Measurements from ENCODE around the gene KIF17. TPM values are rescaled to one million over a fixed set of nuclear protein-coding genes. Genes with fewer than 3 reads are reported as not detected.

The KIF17 gene
- total and polyA plus RNA-seq, 2 of the 8 experiments (the other 6 are each of a cell fraction or from before 2014, with no cell fraction given) = 6.9 to 10.4 TPM

GRCh38 chr1:20711285-20712214 is 6.3 kb downstream of the KIF17 start:
- POLR2A ChIA-PET (ENCODE audit: partially characterized antibody) = interaction anchor here (0.7 kb wide), 1 partner anchor 13 kb away, joined by 3 read pairs; no protein-coding TSS in a partner anchor
- CTCF ChIA-PET (ENCODE audit: partially characterized antibody) = interaction anchor here (1.1 to 2.7 kb wide), 7 partner anchors 10 to 505 kb away, joined by 3 to 22 read pairs (median 4); no protein-coding TSS in a partner anchor

More at GRCh38 chr1:20711285-20712214, 6.3 kb downstream of the KIF17 start:
- no peak overlapping the region for H2BK20ac ChIP-seq (ENCODE audit: low read length)
- no peak overlapping the region for H2AFZ ChIP-seq (ENCODE audit: low read length)
- no peak overlapping the region for H2BK5ac ChIP-seq (ENCODE audit: low read depth, low read length)
- no peak overlapping the region for H4K91ac ChIP-seq (replicated peaks; ENCODE audit: insufficient read length, low read length)
- no peak overlapping the region for H4K8ac ChIP-seq (ENCODE audit: extremely low read depth, insufficient read depth, low read length)
- H3K27me3 ChIP-seq (replicated peaks in 1 of 4; ENCODE audit: control insufficient read depth in 3 of 4, extremely low read depth in 1 of 4, insufficient read depth in 3 of 4, low read length in 3 of 4) = peaks cover 0 to 1% (median under 1%) of the 10 kb centered on the region in 4 experiments; a peak in 6 of 7 replicates
- no peak overlapping the region for H3K9ac ChIP-seq (replicated peaks in 1 of 4; ENCODE audit: extremely low read depth in 1 of 4, low read depth in 3 of 4, low read length in 3 of 4)
- no peak overlapping the region for H2BK12ac ChIP-seq (ENCODE audit: low read depth, low read length)
- H4K20me1 ChIP-seq (replicated peaks in 1 of 2; ENCODE audit: control insufficient read depth in 1 of 2, insufficient read depth in 2 of 2, low read length in 2 of 2) = peaks cover 1 to 5% of the 10 kb centered on the region in 2 experiments
- no peak overlapping the region for H3K4ac ChIP-seq (replicated peaks; ENCODE audit: insufficient read length, low read depth, low read length)
- H3K23ac ChIP-seq (ENCODE audit: insufficient read length) = no peak overlapping the region
- no peak overlapping the region for H3K4me2 ChIP-seq (ENCODE audit: insufficient read depth in 1 of 2, low read depth in 2 of 2, low read length in 2 of 2)
- WGBS, 2 experiments (ENCODE audit: extremely low coverage in 1 of 2, insufficient coverage in 1 of 2, insufficient read length in 1 of 2, insufficient replicate concordance in 2 of 2, low coverage in 1 of 2, low lambda C conversion rate in 2 of 2, missing lambda C conversion rate in 1 of 2) = 88% methylated on average over 29 of the region's 29 CpGs; no CpG with 5 or more reads in 1 of the 2 experiments
- no peak overlapping the region for H3K56ac ChIP-seq (replicated peaks; ENCODE audit: insufficient read length, low read depth, low read length)
- H3K4me1 ChIP-seq (replicated peaks in 1 of 4; ENCODE audit: control insufficient read depth in 3 of 4, insufficient read depth in 4 of 4, low read length in 3 of 4) = peaks cover 0 to 1% (median 0%) of the 10 kb centered on the region in 4 experiments; a peak in 3 of 7 replicates
- no peaks in the 10 kb centered on the region; a peak in 1 of 8 replicates for H3K36me3 ChIP-seq (ENCODE audit: control insufficient read depth in 2 of 4, insufficient read depth in 4 of 4, low read length in 3 of 4)
- DNase-seq (ENCODE audit: low read depth in 1 of 2, low spot score in 2 of 2) = no peak
- H2BK120ac ChIP-seq (replicated peaks; ENCODE audit: low read depth, low read length) = no peak overlapping the region
- no peak overlapping the region for H3K4me3 ChIP-seq (ENCODE audit: extremely low read depth in 1 of 4, insufficient read depth in 2 of 4, low read depth in 3 of 4, low read length in 4 of 4)
- H2AK5ac ChIP-seq (ENCODE audit: low read depth, low read length) = no peak overlapping the region
- H2BK15ac ChIP-seq (ENCODE audit: low read length) = no peak overlapping the region
- TF ChIP-seq EGR1 (IDR thresholded peaks at IDR 0.05; ENCODE audit: borderline replicate concordance, low read depth, low read length) (no peak), ATF3 (IDR thresholded peaks at IDR 0.05; ENCODE audit: insufficient read depth, low read depth, low read length) (no peak), GABPA (IDR thresholded peaks at IDR 0.05; ENCODE audit: borderline replicate concordance, insufficient read depth, low read length) (no peak), CTCF (IDR thresholded peaks at IDR 0.05; ENCODE audit: control extremely low read depth in 1 of 3, insufficient read depth in 1 of 3, low read depth in 1 of 3, low read length in 3 of 3) (peak in 2 of 3 experiments; percentile 29 to 52; a peak in 3 of 4 replicates), CHD2 (IDR thresholded peaks at IDR 0.05; ENCODE audit: low read length) (no peak), PHF8 (conservative IDR thresholded peaks at IDR 0.05; ENCODE audit: low read depth, low read length) (no peak), RXRA (IDR thresholded peaks at IDR 0.05; ENCODE audit: insufficient read depth, low read depth, low read length) (no peak), BACH1 (IDR thresholded peaks at IDR 0.05; ENCODE audit: low read length) (no peak)
- no peak overlapping the region for H4K5ac ChIP-seq (ENCODE audit: insufficient read length, low read depth, low read length)
- no peaks in the 10 kb centered on the region for H3K79me2 ChIP-seq (ENCODE audit: control insufficient read depth in 1 of 2, insufficient read depth in 2 of 2, low read length in 2 of 2)
- FAIRE-seq = no peak
- no peaks in the 10 kb centered on the region for H3K79me1 ChIP-seq (ENCODE audit: low read depth, low read length)
- H3K18ac ChIP-seq (ENCODE audit: extremely low read depth, low read length) = no peak overlapping the region
- H3K9me3 ChIP-seq (ENCODE audit: insufficient read depth in 2 of 2, low read depth in 1 of 2, low read length in 1 of 2) = no peaks in the 10 kb centered on the region
- no peak overlapping the region for H3K14ac ChIP-seq (ENCODE audit: insufficient read length)
- no peaks in the 10 kb centered on the region; the same call in 1 of the 2 replicates for H3K23me2 ChIP-seq (ENCODE audit: low read depth, low read length)
- no peak overlapping the region for H3K27ac ChIP-seq (ENCODE audit: low read depth, low read length)
